ENCODE results near the gene SLC41A3.

GRCh38 chr3:126083913-126084767 lies at the start of gene SLC41A3:
- TF ChIP-seq RNF2 (IDR thresholded peaks at IDR 0.05; ENCODE audit: borderline replicate concordance, low read depth, low read length, missing control alignments, poor library complexity, severe bottlenecking) (no peak), POLR2AphosphoS5 (IDR thresholded peaks at IDR 0.05; ENCODE audit: low read depth, low read length) (no peak), TEAD4 (IDR thresholded peaks at IDR 0.05; ENCODE audit: low read depth, low read length) (no peak), EZH2 (IDR thresholded peaks at IDR 0.05; ENCODE audit: low read depth, low read length, severe bottlenecking) (no peak), RFX5 (IDR thresholded peaks at IDR 0.05; ENCODE audit: borderline replicate concordance, low read depth, low read length) (no peak), KDM1A (IDR thresholded peaks at IDR 0.05; ENCODE audit: borderline replicate concordance, low read length) (no peak), GABPA (IDR thresholded peaks at IDR 0.05; ENCODE audit: borderline replicate concordance, insufficient read depth, low read length) (no peak), CTCF (IDR thresholded peaks at IDR 0.05; ENCODE audit: control extremely low read depth in 1 of 3, insufficient read depth in 1 of 3, low read depth in 1 of 3, low read length in 3 of 3) (peak in 1 of 3 experiments; percentile 21; a peak in 1 of 4 replicates), POLR2A (IDR thresholded peaks at IDR 0.05; ENCODE audit: control extremely low read depth in 1 of 2, low read depth in 2 of 2, low read length in 2 of 2) (peak in 1 of 2 experiments; percentile 33; a peak in 1 of 3 replicates), USF2 (IDR thresholded peaks at IDR 0.05; ENCODE audit: low read length) (no peak), ATF3 (IDR thresholded peaks at IDR 0.05; ENCODE audit: insufficient read depth, low read depth, low read length) (no peak), SRF (IDR thresholded peaks at IDR 0.05; ENCODE audit: low read depth, low read length) (no peak)
